RWPE1 (cell line): ENCODE results near the gene FAM81A.

Experiments used
- CTCF ChIA-PET: fragments of 350-600 bp; sonication (Branson Sonifier 250); formaldehyde crosslinking; extraction: SDS; loops from one replicate; lab custom pipeline; 2021; lab: Yijun Ruan, JAX
- POLR2A ChIA-PET: fragments of 400-600 bp; formaldehyde crosslinking; extraction: SDS; loops from one replicate; lab custom pipeline; 2020; ENCODE audit warnings: antibody characterized with exemption; ENCODE audit not compliant: low non-redundant PET; lab: Yijun Ruan, JAX
- DNase-seq: peaks from one replicate; pipeline ENCODE4 v3.0.0; 2012; ENCODE audit warnings: low spot score
- H3K27ac ChIP-seq: fragments of 450-650 bp; 2 replicates; pipeline ENCODE4 v1.5.1; 2017
- TF ChIP-seq, protein P1 (sequence below): fragments of 450-650 bp; conservative IDR thresholded peaks from 2 replicates; pipeline ENCODE4 v1.5.1; 2017; ENCODE audit warnings: low read depth, mild to moderate bottlenecking

The FAM81A gene

DNA sequence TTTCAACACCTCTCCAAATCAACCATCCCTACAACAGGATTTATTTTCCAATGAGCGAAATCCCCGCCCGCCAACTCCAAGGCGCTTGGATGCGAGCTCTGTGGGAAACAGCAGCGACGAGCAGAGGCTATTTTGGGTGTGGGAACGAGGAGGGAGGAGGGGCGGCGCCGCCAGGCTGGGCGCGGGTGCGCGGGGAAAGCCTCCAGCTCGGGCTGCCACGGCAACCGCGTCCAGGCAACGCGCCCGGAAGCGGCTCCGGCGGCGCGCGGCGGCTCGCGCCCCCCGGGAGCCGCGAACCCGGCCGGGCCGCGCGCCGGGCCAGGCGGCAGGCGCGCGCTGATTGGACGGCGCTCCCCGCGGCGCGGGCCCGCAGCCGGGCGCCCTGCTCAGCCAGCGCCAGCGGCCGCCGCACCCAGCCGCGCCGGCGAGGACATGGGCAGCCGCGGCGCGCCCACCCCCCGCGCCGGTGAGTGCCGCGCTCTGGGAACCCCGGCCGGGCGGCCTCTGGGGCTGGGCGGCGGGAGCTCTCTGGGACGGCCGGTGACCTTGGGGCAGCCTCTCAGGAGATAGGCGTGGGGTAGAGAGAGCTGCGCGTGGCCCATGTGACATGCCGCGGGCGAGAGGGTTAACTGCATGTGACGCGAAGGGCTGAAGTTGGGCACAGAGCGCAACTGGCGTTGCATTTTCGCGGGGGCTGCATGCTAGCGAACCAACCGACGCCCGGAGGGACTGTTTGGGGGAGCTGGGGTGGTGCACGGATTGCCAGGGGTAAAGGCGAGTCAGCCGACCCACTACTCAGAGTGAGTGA lies at the start of gene FAM81A:
TSS of gene FAM81A (plus strand) at position 370 of the 808 bp plus-strand sequence. CDS start 20,441 bp downstream, outside the sequence.
- TF ChIP-seq, protein P1, sequence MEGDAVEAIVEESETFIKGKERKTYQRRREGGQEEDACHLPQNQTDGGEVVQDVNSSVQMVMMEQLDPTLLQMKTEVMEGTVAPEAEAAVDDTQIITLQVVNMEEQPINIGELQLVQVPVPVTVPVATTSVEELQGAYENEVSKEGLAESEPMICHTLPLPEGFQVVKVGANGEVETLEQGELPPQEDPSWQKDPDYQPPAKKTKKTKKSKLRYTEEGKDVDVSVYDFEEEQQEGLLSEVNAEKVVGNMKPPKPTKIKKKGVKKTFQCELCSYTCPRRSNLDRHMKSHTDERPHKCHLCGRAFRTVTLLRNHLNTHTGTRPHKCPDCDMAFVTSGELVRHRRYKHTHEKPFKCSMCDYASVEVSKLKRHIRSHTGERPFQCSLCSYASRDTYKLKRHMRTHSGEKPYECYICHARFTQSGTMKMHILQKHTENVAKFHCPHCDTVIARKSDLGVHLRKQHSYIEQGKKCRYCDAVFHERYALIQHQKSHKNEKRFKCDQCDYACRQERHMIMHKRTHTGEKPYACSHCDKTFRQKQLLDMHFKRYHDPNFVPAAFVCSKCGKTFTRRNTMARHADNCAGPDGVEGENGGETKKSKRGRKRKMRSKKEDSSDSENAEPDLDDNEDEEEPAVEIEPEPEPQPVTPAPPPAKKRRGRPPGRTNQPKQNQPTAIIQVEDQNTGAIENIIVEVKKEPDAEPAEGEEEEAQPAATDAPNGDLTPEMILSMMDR = no peak
- DNase-seq = peak; percentile 86
- ChIA-PET CTCF (interaction anchor here (0.6 to 0.7 kb wide), 2 partner anchors 18 to 686 kb away, joined by 3 to 4 read pairs; no protein-coding TSS in a partner anchor), POLR2A (interaction anchor here (0.6 kb wide), 2 partner anchors 91 to 516 kb away, joined by 3 to 4 read pairs; no protein-coding TSS in a partner anchor)
- H3K27ac ChIP-seq = peak within 1 kb of the TSS; percentile 34; the same call in 1 of the 2 replicates

DNA sequence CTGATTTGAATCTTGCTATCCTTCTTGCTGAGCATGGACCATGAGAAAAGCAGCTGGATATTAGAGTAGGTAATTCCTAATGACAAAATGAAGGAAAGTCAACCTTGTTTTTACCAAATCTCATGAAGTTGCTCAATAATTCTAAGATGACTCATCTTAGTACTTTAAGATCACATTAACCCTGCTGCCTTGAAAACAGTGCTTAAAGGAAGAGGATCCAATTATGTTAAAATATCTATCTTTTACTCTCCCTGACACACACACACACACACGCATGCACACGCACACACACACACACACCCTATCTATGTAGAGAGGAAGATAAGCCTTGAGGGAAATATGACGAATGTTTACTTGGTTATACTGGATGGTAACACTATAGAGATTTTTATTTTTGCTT lies 49.3 kb upstream of the FAM81A start:
- POLR2A ChIA-PET = no interaction called here
- H3K27ac ChIP-seq = peak overlapping the region; percentile 67
- peak; percentile 70 for DNase-seq
- CTCF ChIA-PET = interaction anchor here (0.6 kb wide), 1 partner anchor 90 kb away, joined by 5 read pairs; no protein-coding TSS in a partner anchor
- TF ChIP-seq, protein P1 = no peak

DNA sequence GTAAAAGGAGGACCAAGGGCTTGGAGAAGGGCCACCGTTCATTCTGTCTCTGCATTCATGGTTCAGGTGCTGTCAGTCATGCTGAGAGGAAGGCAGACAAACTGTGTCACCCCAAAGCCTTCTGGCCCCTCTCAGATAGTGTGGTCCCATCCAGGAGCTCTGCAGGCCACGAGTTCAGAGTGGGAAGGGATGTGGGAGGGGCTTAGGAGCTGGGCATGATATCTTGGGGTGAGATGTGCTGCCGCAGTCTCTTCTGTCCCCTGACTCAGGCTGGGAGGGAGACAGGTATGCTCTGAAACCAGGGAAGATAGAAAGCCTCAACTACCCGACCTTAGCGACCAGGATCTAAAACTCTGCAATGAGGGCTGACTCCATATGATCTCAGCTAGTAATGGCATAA lies 45.7 kb upstream of the FAM81A start:
- ChIA-PET POLR2A (no interaction called here), CTCF (no interaction called here)
- TF ChIP-seq, protein P1 = no peak
- DNase-seq = no peak
- H3K27ac ChIP-seq = no peak overlapping the region

DNA sequence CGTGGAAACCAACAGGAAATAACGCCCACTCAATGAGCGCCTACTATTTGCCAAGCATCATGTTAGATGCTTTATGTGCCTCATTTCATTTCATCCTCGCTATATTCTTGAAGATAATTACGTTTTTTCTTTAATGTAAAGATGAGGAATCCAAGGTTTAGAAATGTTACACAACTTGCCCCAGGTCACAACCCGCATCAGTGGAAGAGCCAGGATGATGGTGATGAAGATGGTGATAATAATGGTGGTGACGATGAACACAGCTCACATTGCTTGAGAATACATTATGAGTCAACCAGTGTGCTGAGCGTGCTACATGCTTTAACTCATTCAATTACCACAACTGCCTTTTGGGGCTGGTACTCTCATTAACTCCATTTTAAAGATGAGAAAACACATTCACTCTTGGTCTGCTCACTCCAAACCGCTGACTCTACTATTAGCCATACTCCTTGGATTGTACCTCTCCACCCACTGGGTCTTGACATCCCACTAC lies 43.8 kb upstream of the FAM81A start:
- ChIA-PET POLR2A (no interaction called here), CTCF (interaction anchor here (0.7 kb wide), 1 partner anchor 218 kb away, joined by 5 read pairs; no protein-coding TSS in a partner anchor)
- no peak overlapping the region for H3K27ac ChIP-seq
- TF ChIP-seq, protein P1 = no peak
- no peak for DNase-seq

DNA sequence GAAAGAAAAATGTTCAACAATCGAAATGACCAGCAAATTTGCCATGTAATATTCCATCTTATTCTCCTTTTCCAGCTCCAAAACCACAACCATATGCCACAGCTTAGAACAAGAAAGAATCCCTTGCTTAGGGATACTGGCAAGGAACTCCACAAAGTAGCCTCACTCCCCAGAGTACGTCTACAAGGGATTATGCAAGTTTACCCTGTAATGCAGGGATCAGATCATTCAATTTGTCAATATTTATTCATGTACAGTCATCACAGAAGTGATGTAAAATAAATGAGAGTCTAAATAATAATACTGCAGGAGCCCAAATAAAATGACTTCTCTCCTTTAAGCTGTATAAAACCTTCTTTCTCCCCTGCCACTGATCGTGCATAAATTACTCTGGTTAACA lies 41.8 kb upstream of the FAM81A start:
- ChIA-PET CTCF (no interaction called here), POLR2A (no interaction called here)
- TF ChIP-seq, protein P1 = no peak
- DNase-seq = no peak
- H3K27ac ChIP-seq = no peak overlapping the region

DNA sequence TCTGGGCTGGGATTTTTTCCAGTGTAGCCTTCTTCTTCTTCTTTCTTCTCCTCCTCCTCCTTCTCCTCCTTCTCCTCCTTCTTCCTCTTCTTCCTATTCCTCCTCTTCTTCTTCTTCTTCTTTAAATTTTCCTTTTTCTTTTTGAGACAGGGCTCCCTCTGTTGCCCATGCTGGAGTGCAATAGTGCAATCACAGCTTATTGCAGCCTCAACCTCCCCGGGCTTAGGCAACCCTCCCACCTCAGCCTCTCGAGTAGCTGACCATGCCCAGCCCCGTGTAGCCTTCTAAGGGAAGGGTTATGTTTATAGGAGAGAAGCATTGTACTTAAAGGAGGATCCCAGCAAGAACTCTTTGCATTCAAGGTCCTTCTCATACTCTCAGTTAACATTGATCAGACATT lies 41.3 kb upstream of the FAM81A start:
- ChIA-PET CTCF (no interaction called here), POLR2A (no interaction called here)
- TF ChIP-seq, protein P1 = no peak
- no peak overlapping the region for H3K27ac ChIP-seq
- DNase-seq = no peak
